HepG2 (cell line): ENCODE measurements around the gene TMEM198. TPM values are rescaled to one million over a fixed set of nuclear protein-coding genes. Genes with fewer than 3 reads are reported as not detected.
A peak's percentile ranks its signal among the peaks of the same experiment; 100 is the strongest.

Source experiments
- ATAC-seq: fragments of 200-7000 bp; cut with Tn5 transposase; 3 replicates; pipeline ENCODE4 v1.9.1; 2020; ENCODE audit warnings: mild to moderate bottlenecking, moderate library complexity
- BruUV-seq: library from RNA; stranded (reverse); fragments of 400-500 nt; replicated peaks from 2 replicates; lab custom pipeline; 2021; lab: Mats Ljungman, UMichigan
- CTCF ChIA-PET: fragments of 300-600 bp; formaldehyde crosslinking; extraction: SDS; loops from one replicate; lab custom pipeline; 2021; ENCODE audit warnings: low total read pairs, inconsistent platforms, low intra/inter-chr PET ratio; lab: Yijun Ruan, JAX
- POLR2A ChIA-PET: fragments of 350-600 bp; sonication (Branson Sonifier 250); formaldehyde crosslinking; loops from one replicate; lab custom pipeline; 2020; ENCODE audit warnings: antibody characterized with exemption, inconsistent platforms; lab: Yijun Ruan, JAX
- DNase-seq: peaks from one replicate; pipeline ENCODE4 v3.0.0-alpha.2; 2015; ENCODE audit warnings: low spot score
- FAIRE-seq: peaks from 3 replicates; lab custom pipeline; 2011; peaks lifted over from hg19 to GRCh38; lab: Jason Lieb, UNC
- H2AFZ ChIP-seq: one replicate; pipeline ENCODE4 v1.6.1; 2011; ENCODE audit warnings: low read length, inconsistent platforms
- H3K27ac ChIP-seq: fragments of 300-600 bp; 3 replicates; pipeline ENCODE4 v1.8.0; 2011; ENCODE audit warnings: mixed run types, mild to moderate bottlenecking, mixed read lengths, low read length, inconsistent platforms; ENCODE audit not compliant: insufficient read depth; ENCODE audit errors: extremely low read length
- H3K27me3 ChIP-seq, 2 experiments: fragments of 200-600 bp in 1 of 2; 2 replicates in 1 of 2; 3 replicates in 1 of 2; pipeline versions ENCODE4 v1.6.0 to v1.8.0; 2011; ENCODE audit warnings: low read length in 2 of 2, mild to moderate bottlenecking in 2 of 2, moderate library complexity in 2 of 2, inconsistent platforms in 1 of 2; ENCODE audit not compliant: insufficient read depth in 2 of 2, control insufficient read depth in 1 of 2
- H3K36me3 ChIP-seq, 2 experiments: fragments of 200-600 bp in 1 of 2; replicated peaks in 1 of 2; 2 replicates in 1 of 2; 3 replicates in 1 of 2; pipeline versions ENCODE4 v1.5.1 to v1.8.0; 2011; ENCODE audit warnings: low read length in 2 of 2, inconsistent platforms in 1 of 2; ENCODE audit not compliant: insufficient read depth in 2 of 2, control insufficient read depth in 1 of 2
- H3K4me1 ChIP-seq: 2 replicates; pipeline ENCODE4 v1.5.1; 2012; ENCODE audit warnings: low read length, inconsistent platforms; ENCODE audit not compliant: insufficient read depth
- H3K4me2 ChIP-seq: 2 replicates; pipeline ENCODE4 v1.6.0; 2011; ENCODE audit warnings: low read depth, low read length, inconsistent platforms
- H3K4me3 ChIP-seq, 3 experiments: fragments of 200-600 bp in 1 of 3; sonication (generic), shearing (Covaris generic) in 1 of 3; replicated peaks in 1 of 3; 2 replicates each; pipeline ENCODE4 v1.5.1; 2011 to 2016; ENCODE audit warnings: low read length in 3 of 3, inconsistent platforms in 2 of 3, low read depth in 2 of 3, mild to moderate bottlenecking in 2 of 3, control low read depth in 1 of 3, mixed read lengths in 1 of 3; ENCODE audit not compliant: insufficient read depth in 1 of 3
- H3K79me2 ChIP-seq: one replicate; pipeline ENCODE4 v1.6.1; 2011; ENCODE audit warnings: low read length, inconsistent platforms; ENCODE audit not compliant: insufficient read depth
- H3K9ac ChIP-seq: 2 replicates; pipeline ENCODE4 v1.6.0; 2011; ENCODE audit warnings: mild to moderate bottlenecking, low read depth, low read length, inconsistent platforms; ENCODE audit not compliant: insufficient read depth
- H3K9me3 ChIP-seq: 2 replicates; pipeline ENCODE4 v1.5.1; 2012; ENCODE audit warnings: mild to moderate bottlenecking, low read length
- H4K20me1 ChIP-seq: 2 replicates; pipeline ENCODE4 v1.6.0; 2011; ENCODE audit warnings: inconsistent platforms, mild to moderate bottlenecking, low read length, moderate library complexity; ENCODE audit not compliant: insufficient read depth
- AGO2 ChIP-seq: fragments of 200-400 bp; formaldehyde crosslinking; optimal IDR thresholded peaks from 2 replicates; pipeline ENCODE3; 2017; ENCODE audit warnings: mild to moderate bottlenecking, low read depth, low read length, moderate library complexity
- EEA1 ChIP-seq: sonication (generic); formaldehyde crosslinking; IDR thresholded peaks from 2 replicates; pipeline ENCODE4 v1.5.1; 2020; ENCODE audit warnings: mild to moderate bottlenecking, missing genetic modification reagents, borderline replicate concordance
- NFIB ChIP-seq: sonication (generic); formaldehyde crosslinking; IDR thresholded peaks from 2 replicates; pipeline ENCODE4 v1.9.0; 2021; ENCODE audit warnings: missing genetic modification reagents, mild to moderate bottlenecking, borderline replicate concordance
- NFRKB ChIP-seq: fragments of 450-650 bp; IDR thresholded peaks from 2 replicates; pipeline ENCODE4 v1.6.1; 2017
- POLR2A ChIP-seq, 2 experiments: IDR thresholded peaks; 2 replicates each; pipeline ENCODE4 v1.6.1; 2011; ENCODE audit warnings: low read depth in 2 of 2, low read length in 2 of 2, mild to moderate bottlenecking in 1 of 2, moderate library complexity in 1 of 2; ENCODE audit not compliant: insufficient read depth in 1 of 2
- POLR2G ChIP-seq: fragments of 200-400 bp; formaldehyde crosslinking; IDR thresholded peaks from 2 replicates; pipeline ENCODE4 v1.6.1; 2018; ENCODE audit warnings: mild to moderate bottlenecking, low read depth, low read length, moderate library complexity
- PREB ChIP-seq: sonication (generic); formaldehyde crosslinking; IDR thresholded peaks from 2 replicates; pipeline ENCODE4 v1.4.0; 2020; ENCODE audit warnings: missing genetic modification reagents
- RBFOX2 ChIP-seq: fragments of 200-400 bp; formaldehyde crosslinking; IDR thresholded peaks from 2 replicates; pipeline ENCODE4 v1.6.1; 2017; ENCODE audit warnings: low read depth, mild to moderate bottlenecking, low read length
- RBM22 ChIP-seq: fragments of 200-400 bp; formaldehyde crosslinking; optimal IDR thresholded peaks from 2 replicates; pipeline ENCODE3; 2017; ENCODE audit warnings: mild to moderate bottlenecking, low read length, moderate library complexity
- U2AF2 ChIP-seq: fragments of 200-400 bp; formaldehyde crosslinking; IDR thresholded peaks from 2 replicates; pipeline ENCODE4 v1.6.1; 2017; ENCODE audit warnings: low read depth, mild to moderate bottlenecking, low read length
- YEATS2 ChIP-seq: sonication (generic); formaldehyde crosslinking; IDR thresholded peaks from 2 replicates; pipeline ENCODE4 v1.4.0; 2020; ENCODE audit warnings: missing genetic modification reagents, borderline replicate concordance
- ZNF446 ChIP-seq: sonication (generic); formaldehyde crosslinking; IDR thresholded peaks from 2 replicates; pipeline ENCODE4 v1.5.0; 2020; ENCODE audit warnings: mild to moderate bottlenecking, missing genetic modification reagents
- ZNF609 ChIP-seq: sonication (generic); formaldehyde crosslinking; IDR thresholded peaks from 2 replicates; pipeline ENCODE4 v1.4.0; 2020; ENCODE audit warnings: mild to moderate bottlenecking, missing genetic modification reagents, borderline replicate concordance
- WGBS: methylation state at CpG from one replicate; pipeline ENCODE4 v1.1.6; 2017; ENCODE audit warnings: low lambda C conversion rate; 5-methylcytosine and 5-hydroxymethylcytosine counted together
- in situ Hi-C: cut with HindIII; loops from 2 replicates; pipeline ENCODE4 v1.10.0; 2017; ENCODE audit warnings: low pct_unique_long_range_greater_than_20kb; ENCODE audit not compliant: extremely low pct_ligation_motif_present
- intact Hi-C: fragments of 100-400 bp; cut with micrococcal nuclease; formaldehyde crosslinking; loops from one replicate; pipeline ENCODE4 v1.10.0; 2022; ENCODE audit not compliant: unreplicated experiment
- polyA plus RNA-seq, 8 experiments: library from polyadenylated mRNA; depleted of rRNA in 3 of 8; stranded (reverse) in 7 of 8; unstranded in 1 of 8; fragments of >200 nt; fragmentation: Illumina TruSeq in 4 of 8; extraction: Trizol in 4 of 8; gene quantifications; 2 replicates each; pipeline versions ENCODE4 v1.2.1 to v1.2.3, GENCODE V29; 2011 to 2016; ENCODE audit warnings: low read depth in 4 of 8, missing spikeins in 1 of 8, mixed read lengths in 1 of 8; ENCODE audit not compliant: insufficient read depth in 1 of 8
- total RNA-seq, 5 experiments: library from RNA; depleted of rRNA; stranded (reverse); fragments of >200 nt; fragmentation: Illumina TruSeq; extraction: Trizol; gene quantifications; 2 replicates each; pipeline ENCODE4 v1.2.3, GENCODE V29; 2016; ENCODE audit warnings: low read depth in 1 of 5

Gene TMEM198
- total and polyA plus RNA-seq, 2 of the 13 experiments (the other 11 are each of a cell fraction or from before 2014, with no cell fraction given) = 17.3 to 23.5 TPM

GRCh38 chr2:219562049-219563020, 18.5 kb downstream of the TMEM198 start (continued):
- peak; percentile 40; the same call in 1 of the 2 replicates for TF ChIP-seq ZNF609 (CRISPR knock-in tag)

GRCh38 chr2:219563271-219563928, 19.6 kb downstream of the TMEM198 start:
- no peak overlapping the region for H3K9ac ChIP-seq
- ChIA-PET POLR2A (interaction anchor here (1.6 to 4.2 kb wide), 4 partner anchors 8 to 33 kb away, joined by 6 to 45 read pairs (median 24); partner anchors contain the start of genes CHPF, INHA, OBSL1 and STK11IP), CTCF (no interaction called here)
- H3K36me3 ChIP-seq = peaks cover 20 to 39% of the 10 kb centered on the region in 2 experiments; a peak in 4 of 5 replicates
- TF ChIP-seq RBFOX2 (peak; percentile 60), AGO2 (peak; percentile 92), ZNF446 (0 out of 2 replicates have a peak, but pooled peaks have one; percentile 42), RBM22 (peak; percentile 78), PREB (CRISPR knock-in tag) (no peak), U2AF2 (no peak), NFRKB (no peak), POLR2G (peak; percentile 12; the same call in 1 of the 2 replicates), EEA1 (CRISPR knock-in tag) (no peak), YEATS2 (CRISPR knock-in tag) (no peak), POLR2A (IDR thresholded peaks at IDR 0.05; ENCODE audit: insufficient read depth in 1 of 2, low read depth in 2 of 2, low read length in 2 of 2) (0 out of 4 replicates have a peak, but pooled peaks of 1 of the 2 experiments have one; percentile 20), NFIB (CRISPR knock-in tag) (no peak)
- ATAC-seq = no peak
- in situ Hi-C loops = loop anchor here (5.0 kb wide), 1 partner anchor 34 kb away; the partner anchor contains the start of gene STK11IP
- no peak overlapping the region for H3K27ac ChIP-seq
- intact Hi-C loops = loop anchor here (5.0 kb wide), 1 partner anchor 34 kb away; the partner anchor contains the start of gene STK11IP
- no peak overlapping the region for H3K4me2 ChIP-seq
- no peaks in the 10 kb centered on the region for H3K79me2 ChIP-seq
- no peak for FAIRE-seq
- no peak overlapping the region for H2AFZ ChIP-seq
- no peak for DNase-seq
- H3K4me1 ChIP-seq = peaks cover 46% of the 10 kb centered on the region
- BruUV-seq = no TSS peak
- H3K27me3 ChIP-seq = no peaks in the 10 kb centered on the region
- no peak overlapping the region for H3K4me3 ChIP-seq
- 98% methylated on average over 19 of the region's 20 CpGs for WGBS
- H4K20me1 ChIP-seq = no peaks in the 10 kb centered on the region
- no peaks in the 10 kb centered on the region for H3K9me3 ChIP-seq
